Vagina (tissue), 2 donors: ENCODE measurements around the gene GNGT2. TPM values are rescaled to one million over a fixed set of nuclear protein-coding genes. Genes with fewer than 3 reads are reported as not detected.
"Not testable (repeated sequence)": the region's sequence is repeated elsewhere in the genome, so short reads cannot be mapped to it uniquely, and the experiment has no call there.

Source experiments
- DNase-seq, 2 donors: peaks; one replicate each; pipeline ENCODE4 v3.0.0-alpha.2; 2017; ENCODE audit errors: extremely low spot score in 2 of 2
- H3K27ac ChIP-seq: fragments of 200-600 bp; sonication (generic); one replicate; pipeline ENCODE4 v1.5.1; 2019
- H3K27me3 ChIP-seq: fragments of 200-600 bp; sonication (generic); one replicate; pipeline ENCODE4 v1.5.1; 2019
- H3K36me3 ChIP-seq, 2 donors: fragments of 200-600 bp; sonication (generic); one replicate each; pipeline ENCODE4 v1.5.1; 2017 to 2019
- H3K4me1 ChIP-seq: fragments of 200-600 bp; sonication (generic); one replicate; pipeline ENCODE4 v1.5.1; 2019
- H3K4me3 ChIP-seq, 2 donors: fragments of 200-600 bp; sonication (generic); 1 replicate in 1 of 2; 2 replicates in 1 of 2; pipeline ENCODE4 v1.5.1; 2016 to 2019
- H3K9me3 ChIP-seq: fragments of 200-600 bp; sonication (generic); one replicate; pipeline ENCODE4 v1.5.1; 2019
- POLR2A ChIP-seq, 2 donors: fragments of 450-650 bp; IDR thresholded peaks; one replicate each; pipeline ENCODE4 v1.6.1; 2017; ENCODE audit warnings: antibody characterized with exemption in 2 of 2, mild to moderate bottlenecking in 2 of 2, moderate library complexity in 2 of 2
- POLR2AphosphoS5 ChIP-seq, 2 donors: sonication (generic); formaldehyde crosslinking; IDR thresholded peaks; one replicate each; pipeline ENCODE4 v1.9.0; 2017; ENCODE audit warnings: antibody characterized with exemption in 2 of 2, mild to moderate bottlenecking in 2 of 2, low read depth in 1 of 2; ENCODE audit not compliant: insufficient read depth in 1 of 2
- intact Hi-C: fragments of 100-400 bp; cut with DNase I; formaldehyde crosslinking; loops from one replicate; pipeline ENCODE4 v1.15.1; 2023
- total RNA-seq: library from RNA; depleted of rRNA; stranded (reverse); fragments of >200 nt; gene quantifications from one replicate; pipeline ENCODE4 v1.2.3, GENCODE V29; 2016
- TF ChIP-seq, protein P1 (sequence below), 3 experiments: fragments of 450-650 bp in 2 of 3; fragments of 200-600 bp in 1 of 3; sonication (generic) in 1 of 3; IDR thresholded peaks; one replicate each; pipeline ENCODE4 v1.5.1; 2017 to 2019; ENCODE audit warnings: antibody characterized with exemption in 3 of 3, mild to moderate bottlenecking in 2 of 3, moderate library complexity in 2 of 3

GNGT2 gene
- total RNA-seq, 1 donor from 2014 or later, result 6.6 TPM

DNA sequence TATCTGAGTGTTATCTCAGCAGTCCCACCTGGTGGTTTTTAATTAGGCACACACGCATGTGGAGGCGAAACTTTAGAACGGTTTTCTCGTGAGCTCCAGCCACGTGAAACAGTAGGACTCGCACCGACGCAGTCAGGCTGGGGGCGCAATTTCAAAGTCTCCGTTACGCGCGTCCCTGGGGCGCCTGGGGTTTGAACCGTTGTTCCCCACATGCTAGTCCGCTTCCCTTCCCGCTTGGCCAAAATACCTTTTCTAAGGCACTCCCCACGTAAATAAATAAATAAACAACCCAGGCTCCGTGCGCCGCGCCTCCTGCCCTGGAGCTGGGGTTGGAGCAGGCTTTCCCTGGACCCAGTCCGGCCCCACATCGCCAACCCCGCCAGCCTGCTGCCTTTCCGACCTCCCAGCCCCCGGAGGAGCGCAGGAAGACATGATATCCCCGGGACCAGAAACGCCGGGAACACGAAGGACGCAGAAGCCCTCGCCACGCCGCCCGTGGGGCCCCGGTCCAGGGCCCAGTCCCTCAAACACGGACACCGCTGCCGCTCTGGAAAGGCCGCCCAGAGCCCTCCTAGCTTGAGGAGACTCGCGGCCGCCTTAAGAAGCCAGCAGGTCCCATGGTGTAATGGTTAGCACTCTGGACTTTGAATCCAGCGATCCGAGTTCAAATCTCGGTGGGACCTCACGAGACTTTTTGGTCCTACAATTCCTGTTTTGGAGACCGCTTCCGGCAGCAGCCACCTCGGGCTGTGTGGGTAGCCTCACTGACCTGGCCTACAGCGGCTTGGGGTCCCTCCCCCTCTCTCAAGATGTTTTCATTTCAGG, 18.2 kb downstream of the GNGT2 start:
- DNase-seq, result peak in 1 of 2 donors; percentile 97
- Histone ChIP-seq H3K27me3 (no peaks in the 10 kb centered on the region), H3K36me3 (no peaks in the 10 kb centered on the region), H3K9me3 (no peaks in the 10 kb centered on the region), H3K27ac (peak overlapping the region; percentile 96), H3K4me3 (peak overlapping the region; percentile 61 to 63), H3K4me1 (peaks cover 8% of the 10 kb centered on the region)
- TF ChIP-seq, protein P1, sequence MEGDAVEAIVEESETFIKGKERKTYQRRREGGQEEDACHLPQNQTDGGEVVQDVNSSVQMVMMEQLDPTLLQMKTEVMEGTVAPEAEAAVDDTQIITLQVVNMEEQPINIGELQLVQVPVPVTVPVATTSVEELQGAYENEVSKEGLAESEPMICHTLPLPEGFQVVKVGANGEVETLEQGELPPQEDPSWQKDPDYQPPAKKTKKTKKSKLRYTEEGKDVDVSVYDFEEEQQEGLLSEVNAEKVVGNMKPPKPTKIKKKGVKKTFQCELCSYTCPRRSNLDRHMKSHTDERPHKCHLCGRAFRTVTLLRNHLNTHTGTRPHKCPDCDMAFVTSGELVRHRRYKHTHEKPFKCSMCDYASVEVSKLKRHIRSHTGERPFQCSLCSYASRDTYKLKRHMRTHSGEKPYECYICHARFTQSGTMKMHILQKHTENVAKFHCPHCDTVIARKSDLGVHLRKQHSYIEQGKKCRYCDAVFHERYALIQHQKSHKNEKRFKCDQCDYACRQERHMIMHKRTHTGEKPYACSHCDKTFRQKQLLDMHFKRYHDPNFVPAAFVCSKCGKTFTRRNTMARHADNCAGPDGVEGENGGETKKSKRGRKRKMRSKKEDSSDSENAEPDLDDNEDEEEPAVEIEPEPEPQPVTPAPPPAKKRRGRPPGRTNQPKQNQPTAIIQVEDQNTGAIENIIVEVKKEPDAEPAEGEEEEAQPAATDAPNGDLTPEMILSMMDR (IDR thresholded peaks at IDR 0.05), result peak in 1 of 3 experiments; percentile 28
- TF ChIP-seq POLR2A (IDR thresholded peaks at IDR 0.05), result peak in 1 of 2 donors; percentile 3
- TF ChIP-seq POLR2AphosphoS5 (IDR thresholded peaks at IDR 0.05; ENCODE audit: insufficient read depth in 1 of 2, low read depth in 1 of 2), result peak in 1 of 2 donors; percentile 2
- intact Hi-C loops, result no loop called here

DNA sequence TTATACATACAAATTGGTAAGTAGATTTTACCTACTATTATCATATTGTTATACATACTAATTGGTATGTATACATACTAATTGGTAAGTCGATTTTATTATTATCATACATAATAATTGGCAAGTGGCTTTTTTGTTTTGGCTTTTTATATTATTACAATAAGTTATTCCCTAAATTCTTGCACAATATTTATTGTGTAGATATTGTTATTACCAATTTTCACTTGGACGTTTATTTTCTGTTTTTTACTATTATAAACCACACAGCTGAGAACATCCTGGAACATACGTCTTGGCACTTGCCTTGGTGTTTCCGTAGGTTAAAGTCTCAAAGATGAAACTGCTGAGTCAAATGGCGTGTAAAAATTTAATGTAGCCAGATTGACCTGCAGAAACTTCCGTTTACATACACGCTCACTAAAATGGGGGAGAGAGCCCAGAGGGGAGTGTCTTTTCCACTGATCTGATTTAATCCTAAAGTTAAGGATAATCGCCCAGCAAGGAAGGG, 18.9 kb downstream of the GNGT2 start:
- DNase-seq, result no peak
- TF ChIP-seq POLR2AphosphoS5 (IDR thresholded peaks at IDR 0.05; ENCODE audit: insufficient read depth in 1 of 2, low read depth in 1 of 2) (peak in 1 of 2 donors; percentile 7), POLR2A (IDR thresholded peaks at IDR 0.05) (no peak)
- TF ChIP-seq, protein P1 (IDR thresholded peaks at IDR 0.05), result no peak
- Histone ChIP-seq H3K9me3 (no peaks in the 10 kb centered on the region), H3K4me3 (peak overlapping the region; percentile 61 to 63), H3K36me3 (no peaks in the 10 kb centered on the region), H3K27me3 (no peaks in the 10 kb centered on the region), H3K27ac (peak overlapping the region; percentile 96), H3K4me1 (peaks cover 8% of the 10 kb centered on the region)
- intact Hi-C loops, result no loop called here

DNA sequence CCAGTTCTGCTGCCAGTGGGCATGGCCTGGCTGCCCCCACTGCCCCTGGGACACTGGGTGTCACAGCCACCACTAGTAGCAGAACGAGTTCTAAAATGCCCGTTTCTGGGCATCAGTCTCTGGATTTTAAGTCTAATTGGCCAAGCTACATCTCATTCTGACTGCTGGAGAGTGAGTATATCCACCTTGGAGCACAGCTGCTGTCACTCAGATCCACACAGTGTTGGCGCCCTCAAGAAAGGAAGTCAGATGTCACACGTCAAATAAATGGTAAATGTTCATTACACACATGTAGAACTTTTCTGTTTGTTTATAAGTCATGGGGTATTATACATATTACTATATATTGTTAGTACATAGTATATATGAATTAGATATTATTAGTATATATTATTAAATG, 19.4 kb downstream of the GNGT2 start:
- TF ChIP-seq POLR2A (IDR thresholded peaks at IDR 0.05) (no peak), POLR2AphosphoS5 (IDR thresholded peaks at IDR 0.05; ENCODE audit: insufficient read depth in 1 of 2, low read depth in 1 of 2) (no peak)
- TF ChIP-seq, protein P1 (IDR thresholded peaks at IDR 0.05), result no peak
- no peak for DNase-seq
- H3K27ac ChIP-seq, result peak overlapping the region; percentile 11
- no peaks in the 10 kb centered on the region for H3K27me3 ChIP-seq
- intact Hi-C loops, result no loop called here
- H3K36me3 ChIP-seq, result no peaks in the 10 kb centered on the region
- peaks cover 8% of the 10 kb centered on the region for H3K4me1 ChIP-seq
- no peak overlapping the region for H3K4me3 ChIP-seq
- no peaks in the 10 kb centered on the region for H3K9me3 ChIP-seq

DNA sequence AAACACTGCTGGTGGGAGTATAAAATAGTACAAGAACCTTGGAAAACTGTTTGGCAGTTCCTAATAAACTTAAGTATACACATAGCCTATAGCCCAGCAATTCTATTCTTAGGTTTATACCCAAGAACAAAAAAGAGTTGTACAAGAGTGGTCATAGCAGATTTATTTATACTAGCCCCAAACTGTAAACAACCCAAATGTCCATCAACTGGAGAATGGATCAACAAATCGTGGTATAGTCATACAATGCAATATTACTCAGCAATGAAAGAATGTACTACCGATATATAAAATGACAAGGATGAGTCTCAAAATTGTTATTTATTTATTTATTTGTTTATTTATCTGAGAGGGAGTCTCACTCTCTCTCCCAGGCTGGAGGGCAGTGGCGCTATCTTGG, 23.1 kb downstream of the GNGT2 start:
- DNase-seq, result no peak
- no peak overlapping the region for H3K27ac ChIP-seq
- no peaks in the 10 kb centered on the region for H3K27me3 ChIP-seq
- TF ChIP-seq POLR2AphosphoS5 (IDR thresholded peaks at IDR 0.05; ENCODE audit: insufficient read depth in 1 of 2, low read depth in 1 of 2) (no peak), POLR2A (IDR thresholded peaks at IDR 0.05) (no peak)
- TF ChIP-seq, protein P1 (IDR thresholded peaks at IDR 0.05), result no peak
- H3K4me3 ChIP-seq, result no peak overlapping the region
- no peaks in the 10 kb centered on the region for H3K9me3 ChIP-seq
- H3K36me3 ChIP-seq, result no peaks in the 10 kb centered on the region
- no peaks in the 10 kb centered on the region for H3K4me1 ChIP-seq
- intact Hi-C loops, result no loop called here

DNA sequence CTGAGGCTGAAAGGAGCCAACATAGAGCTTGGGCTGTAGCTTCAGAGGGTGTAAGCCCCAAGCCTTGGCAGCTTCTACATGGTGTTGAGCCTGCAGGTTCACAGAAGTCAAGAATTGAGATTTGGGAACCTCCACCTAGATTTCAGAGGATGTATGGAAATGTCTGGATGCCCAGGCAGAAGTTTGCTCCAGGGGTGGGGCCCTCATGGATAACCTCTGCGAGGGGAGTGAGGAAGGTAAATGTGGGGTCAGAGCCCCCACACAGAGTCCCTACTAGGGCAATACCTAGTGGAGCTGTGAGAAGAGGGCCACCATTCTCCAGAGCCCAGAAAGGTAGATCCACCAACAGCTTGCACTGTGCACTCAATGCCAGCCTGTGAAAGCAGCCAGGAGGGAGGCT, 25.0 kb downstream of the GNGT2 start:
- H3K4me3 ChIP-seq, result not testable (repeated sequence)

DNA sequence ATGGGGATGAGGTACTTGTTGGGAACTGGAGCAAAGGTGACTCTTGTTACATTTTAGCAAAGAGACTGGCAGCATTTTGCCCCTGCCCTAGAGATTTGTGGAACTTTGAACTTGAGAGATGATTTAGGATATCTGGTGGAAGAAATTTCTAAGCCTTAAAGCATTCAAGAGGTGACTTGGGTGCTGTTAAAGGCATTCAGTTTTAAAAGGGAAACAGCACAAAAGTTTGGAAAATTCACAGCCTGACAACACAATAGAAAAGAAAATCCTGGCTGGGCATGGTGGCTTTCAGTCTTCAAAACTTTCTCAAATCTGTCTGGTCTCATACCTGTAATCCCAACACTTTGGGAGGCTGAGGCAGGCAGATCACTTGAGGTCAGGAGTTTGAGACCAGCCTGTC, 25.9 kb downstream of the GNGT2 start:
- H3K27me3 ChIP-seq, H3K4me1 ChIP-seq, H3K4me3 ChIP-seq, H3K9me3 ChIP-seq, DNase-seq, H3K36me3 ChIP-seq, intact Hi-C loops, H3K27ac ChIP-seq: not testable (repeated sequence)

More for the DNA sequence above, 25.0 kb downstream of the GNGT2 start:
- H3K27ac ChIP-seq, DNase-seq, H3K4me1 ChIP-seq, intact Hi-C loops, H3K9me3 ChIP-seq, H3K36me3 ChIP-seq, H3K27me3 ChIP-seq: not testable (repeated sequence)
